ENCODE data around the gene PRKCA.

Gene PRKCA

DNA sequence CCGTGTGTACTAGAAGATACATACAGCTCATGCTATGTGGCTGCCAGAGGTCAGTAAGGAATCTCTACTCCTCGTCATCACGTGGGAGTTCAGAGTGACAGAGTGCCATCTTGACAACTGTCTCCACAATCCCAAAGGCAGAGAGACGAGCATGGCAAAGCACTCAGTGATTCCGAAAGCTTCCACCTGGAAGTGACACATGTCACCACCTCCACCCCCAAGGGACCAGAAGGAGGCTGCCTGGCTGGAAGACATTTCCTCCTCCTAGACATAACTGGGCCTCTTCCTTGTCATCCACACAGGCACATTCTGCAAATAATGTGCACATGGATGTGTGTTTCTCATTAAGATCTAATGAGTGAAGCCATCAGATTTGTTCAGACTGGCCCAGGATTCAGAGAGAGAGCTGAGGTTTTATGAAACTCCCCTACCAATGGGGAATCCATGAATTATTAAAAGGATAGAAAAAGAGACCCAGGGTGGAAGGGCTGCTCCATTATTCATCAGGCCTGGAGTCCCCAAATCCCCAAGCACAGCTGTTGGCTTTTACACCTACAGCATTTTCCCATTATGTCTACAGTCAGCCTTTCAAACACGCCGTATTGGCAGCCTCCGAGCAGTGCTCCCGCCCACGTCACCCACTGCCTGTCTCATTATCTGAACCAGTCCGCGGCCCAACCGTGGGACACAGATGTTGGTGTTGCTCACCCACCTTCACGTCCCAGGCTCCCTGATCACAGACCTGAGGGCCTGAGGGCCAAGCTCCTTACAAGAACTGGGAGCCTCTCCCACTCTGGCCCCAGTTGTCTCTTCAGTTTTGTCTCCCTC lies 529.2 kb downstream of the PRKCA start:
- no peak for DNase-seq

DNA sequence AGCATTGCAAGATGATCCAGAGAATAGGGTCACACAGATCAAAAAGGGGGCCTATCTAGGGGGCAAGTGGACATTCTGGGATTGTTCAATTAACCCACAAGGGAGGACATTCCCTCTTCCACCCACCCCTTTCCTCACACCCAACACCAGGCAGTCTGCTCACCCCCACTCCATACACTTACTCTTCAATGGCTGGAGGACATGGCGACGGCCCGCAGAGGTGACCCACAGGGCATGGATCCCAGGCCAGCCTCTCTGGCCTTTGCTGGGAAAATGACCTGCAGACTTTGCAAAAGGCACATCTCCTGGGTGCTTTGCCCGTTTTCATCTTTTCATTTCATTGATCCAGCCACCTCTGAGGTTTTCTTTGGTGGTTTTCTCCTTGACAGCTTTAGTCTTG lies 530.8 kb downstream of the PRKCA start:
- no peak for DNase-seq

DNA sequence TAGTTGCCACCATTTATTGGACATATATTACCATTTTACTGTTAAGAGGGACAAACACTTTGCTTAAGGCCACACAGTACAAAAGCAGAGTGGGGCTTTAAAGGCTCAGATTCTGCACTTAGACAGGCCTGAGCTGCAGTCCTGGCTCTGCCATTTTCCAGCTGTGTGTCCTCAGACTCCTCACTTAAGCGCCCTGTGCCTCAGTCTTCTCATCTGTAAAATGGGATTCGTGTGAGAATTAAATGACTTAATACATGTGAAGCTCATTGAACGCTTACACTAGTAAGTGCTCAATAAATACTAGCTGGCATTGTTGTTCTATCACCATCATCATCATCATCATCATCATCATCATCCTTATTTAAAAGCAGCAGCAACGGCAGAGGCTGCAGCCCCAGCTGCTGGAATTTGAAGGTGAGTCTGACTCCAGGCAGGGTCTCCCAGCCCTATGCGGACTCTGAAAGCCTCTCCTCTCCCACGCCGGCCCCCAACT lies 532.1 kb downstream of the PRKCA start:
- DNase-seq: no peak

GRCh38 chr17:66834919-66835454 lies 532.6 kb downstream of the PRKCA start, which contains the start of gene CACNG5:
CACNG5 (plus strand) TSS chr17:66835117; CDS start chr17:66877333, 42,216 bp downstream.
- peak; percentile 60 for DNase-seq

- DNase-seq: no peak
Observed at GRCh38 chr17:66835476-66835875, 533.1 kb downstream of the PRKCA start.

DNA sequence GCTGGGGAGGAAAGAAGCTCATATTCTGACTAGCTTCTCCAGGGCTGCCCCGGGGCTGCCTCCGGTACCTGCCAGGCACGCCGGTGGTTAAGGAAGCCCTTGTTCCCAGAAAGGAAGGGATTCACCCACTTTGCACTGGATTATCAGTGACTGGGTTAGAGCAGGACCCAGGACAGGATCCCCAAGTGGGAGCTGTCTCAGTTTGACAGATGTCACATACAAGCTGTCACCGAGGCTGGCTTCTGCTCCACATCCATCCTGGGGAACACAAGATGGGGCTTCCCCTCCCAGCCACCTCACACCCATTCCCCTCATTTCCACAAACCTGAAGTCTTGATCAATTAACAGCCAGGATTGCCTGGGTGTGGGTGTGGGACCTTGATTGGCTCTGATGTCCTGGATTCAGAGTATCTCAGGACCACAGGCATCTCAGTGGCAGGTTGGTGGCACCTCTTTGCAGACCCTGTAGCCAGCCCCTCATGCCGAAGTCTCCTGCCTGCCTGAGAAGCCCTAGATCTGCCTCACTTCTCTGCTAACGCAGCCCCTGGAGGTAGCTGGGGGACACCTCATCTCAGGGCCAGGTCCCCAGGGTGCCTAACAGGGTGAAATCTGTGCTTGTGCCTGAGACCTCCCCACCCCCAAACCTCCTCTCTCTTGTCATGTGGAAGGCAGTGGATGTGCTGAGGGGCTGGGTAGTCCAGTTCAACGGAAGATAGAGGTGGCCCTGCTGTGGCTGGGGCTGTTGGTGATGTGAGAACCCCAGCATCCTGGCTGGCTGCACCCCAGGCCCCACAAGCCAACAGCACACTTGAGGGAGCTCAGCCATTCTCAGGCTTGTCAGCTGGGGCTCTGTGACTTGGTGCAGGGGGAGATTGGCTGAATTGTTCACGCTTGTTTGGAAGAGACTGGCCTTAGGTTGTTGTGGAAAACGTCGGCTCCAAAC lies 533.9 kb downstream of the PRKCA start:
- DNase-seq: peak; percentile 22

- no peak for DNase-seq
Observed at GRCh38 chr17:66837226-66837625, 534.8 kb downstream of the PRKCA start.

- no peak for DNase-seq
Observed at GRCh38 chr17:66837885-66838665, 535.7 kb downstream of the PRKCA start.

GRCh38 chr17:66839616-66840015 lies 537.2 kb downstream of the PRKCA start:
- DNase-seq: no peak

DNA sequence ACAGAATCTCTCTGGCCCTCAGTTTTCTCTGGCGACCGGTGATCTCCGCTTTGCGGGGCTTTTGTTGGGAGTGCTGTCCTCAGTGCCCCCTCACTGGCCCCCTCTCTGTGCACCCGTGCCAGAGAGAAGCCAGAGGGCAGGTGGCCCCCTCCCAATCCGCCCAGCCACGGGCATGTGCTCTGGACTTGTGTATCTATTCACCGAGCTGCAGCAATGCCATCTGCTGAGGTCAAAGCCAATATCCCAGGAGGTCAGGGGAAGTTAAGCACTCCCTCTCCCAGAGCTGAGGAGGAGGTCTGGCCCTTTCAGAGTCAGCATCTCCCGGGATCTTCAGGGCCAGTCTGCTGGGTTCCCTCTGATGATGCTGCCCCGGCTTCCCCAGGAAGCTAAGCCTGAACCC lies 537.6 kb downstream of the PRKCA start:
- DNase-seq: no peak

- peak; percentile 31 for DNase-seq
Observed at GRCh38 chr17:66841328-66841727, 538.9 kb downstream of the PRKCA start.

- DNase-seq: no peak
Observed at GRCh38 chr17:66841744-66842143, 539.3 kb downstream of the PRKCA start.

- no peak for DNase-seq
Observed at GRCh38 chr17:66842505-66842904, 540.1 kb downstream of the PRKCA start.

GRCh38 chr17:66842959-66843358 lies 540.5 kb downstream of the PRKCA start:
- DNase-seq: no peak

- no peak for DNase-seq
Observed at GRCh38 chr17:66843627-66844026, 541.2 kb downstream of the PRKCA start.

GRCh38 chr17:66847704-66848103 lies 545.3 kb downstream of the PRKCA start:
- DNase-seq: no peak

GRCh38 chr17:66848496-66848895 lies 546.1 kb downstream of the PRKCA start:
- no peak for DNase-seq

- DNase-seq: no peak
Observed at GRCh38 chr17:66849032-66849655, 546.7 kb downstream of the PRKCA start.

DNA sequence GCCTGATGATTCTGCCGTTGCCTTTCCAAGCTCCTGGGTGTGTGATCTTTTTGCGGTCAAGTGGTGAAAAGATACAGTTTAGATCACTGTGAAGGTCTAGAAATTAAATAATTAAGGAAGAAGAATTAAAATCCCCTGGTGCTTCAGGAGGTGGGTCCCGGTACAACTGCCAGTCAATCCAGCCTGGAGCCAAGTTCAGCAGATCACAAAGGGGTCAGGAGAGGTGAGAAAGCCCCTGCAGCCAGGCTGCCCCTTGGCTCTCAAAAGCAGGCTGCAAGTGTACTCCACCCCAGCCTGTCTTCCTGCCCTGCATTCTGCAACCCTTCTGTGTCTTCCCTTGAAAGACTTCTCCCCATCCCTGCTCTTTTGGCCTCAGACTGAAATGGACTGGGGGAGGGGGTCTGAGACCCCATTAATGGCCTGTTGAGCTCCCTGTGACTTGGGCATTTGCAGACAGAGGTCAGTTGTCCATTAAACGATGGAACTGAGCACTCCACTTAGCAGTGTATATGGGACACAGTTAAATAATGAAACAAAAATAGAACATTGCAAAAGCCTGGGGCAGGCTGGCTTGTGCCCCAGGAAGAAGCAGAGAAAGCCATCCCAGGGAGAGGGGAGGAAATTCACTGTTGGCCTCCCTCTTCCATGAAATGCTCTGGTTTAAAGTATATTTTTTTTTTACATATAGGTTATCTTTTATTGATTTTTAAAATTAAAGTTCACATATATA lies 547.6 kb downstream of the PRKCA start:
- DNase-seq: no peak

DNA sequence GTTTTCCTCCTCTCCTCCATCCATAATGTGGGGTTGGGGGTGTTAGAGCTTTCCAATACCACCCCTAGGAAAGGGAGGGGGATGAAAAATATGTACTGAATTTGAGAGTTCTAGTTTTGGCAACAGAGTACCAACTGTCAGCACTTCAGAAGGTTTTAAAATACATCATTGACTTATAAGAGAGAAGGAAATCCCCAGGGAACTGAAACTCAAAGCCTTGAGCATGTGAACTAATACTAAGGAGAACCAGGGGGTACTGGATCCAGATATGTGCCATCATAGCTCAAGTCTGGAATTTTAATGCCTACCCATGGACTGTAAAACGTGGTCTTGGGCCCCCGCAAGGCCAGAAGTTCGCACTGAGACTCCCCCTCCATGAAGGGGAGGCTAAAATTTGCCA lies 548.3 kb downstream of the PRKCA start:
- DNase-seq: no peak

DNA sequence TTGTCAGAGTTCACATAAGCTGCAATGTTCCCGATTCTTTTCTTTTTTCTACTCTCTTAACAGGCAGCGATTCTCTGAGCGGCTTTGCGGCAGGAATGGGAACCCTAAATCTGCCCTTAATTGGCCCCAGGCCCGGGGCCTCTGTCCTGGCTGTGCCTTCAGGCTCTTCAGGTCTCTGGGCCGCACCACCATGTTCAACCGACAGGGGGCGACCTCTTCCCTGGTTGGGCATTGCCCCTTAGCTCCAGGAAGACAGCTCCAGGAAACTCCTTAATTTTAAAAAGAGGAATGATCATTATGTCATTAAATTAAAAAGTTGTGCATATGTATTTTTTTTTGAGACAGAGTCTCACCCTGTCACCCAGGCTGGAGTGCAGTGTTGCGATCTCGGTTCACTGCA lies 552.8 kb downstream of the PRKCA start:
- DNase-seq: peak; percentile 34

Data from DMS53 (cell line).